Panc1 (cell line): ENCODE data around the gene HRH4. TPM values are rescaled to one million over a fixed set of nuclear protein-coding genes. Genes with fewer than 3 reads are reported as not detected.

Experiments
- ATAC-seq: fragments of 200-7000 bp; cut with Tn5 transposase; 2 replicates; pipeline ENCODE4 v1.9.1; 2020; ENCODE audit warnings: mild to moderate bottlenecking, moderate library complexity
- BruUV-seq: library from RNA; stranded (reverse); fragments of 400-500 nt; replicated peaks from 2 replicates; lab custom pipeline; 2021; lab: Mats Ljungman, UMichigan
- CTCF ChIA-PET: fragments of 300-600 bp; sonication (Branson Sonifier 250); formaldehyde crosslinking; loops from one replicate; lab custom pipeline; 2022; ENCODE audit warnings: antibody characterized with exemption; lab: Charles Lee
- POLR2A ChIA-PET: fragments of 300-600 bp; sonication (Branson Sonifier 250); formaldehyde crosslinking; loops from one replicate; lab custom pipeline; 2022; ENCODE audit warnings: antibody characterized with exemption; lab: Charles Lee
- DNase-seq: peaks from one replicate; pipeline ENCODE4 v3.0.0-alpha.2; 2010; ENCODE audit warnings: low read depth, low spot score
- H3K27ac ChIP-seq: 2 replicates; pipeline ENCODE4 v1.5.1; 2011; ENCODE audit warnings: mild to moderate bottlenecking, low read length, inconsistent platforms
- H3K27me3 ChIP-seq: fragments of 200-500 bp; sonication (Bioruptor generic); 2 replicates; pipeline ENCODE4 v1.6.0; 2014; ENCODE audit warnings: low read length, inconsistent platforms; ENCODE audit not compliant: control insufficient read depth, insufficient read depth
- H3K36me3 ChIP-seq: fragments of 200-500 bp; sonication (Bioruptor generic); 2 replicates; pipeline ENCODE4 v1.5.1; 2014; ENCODE audit warnings: inconsistent platforms, mild to moderate bottlenecking, low read length, moderate library complexity; ENCODE audit not compliant: control insufficient read depth, insufficient read depth
- H3K4me1 ChIP-seq: 2 replicates; pipeline ENCODE4 v1.5.1; 2011; ENCODE audit warnings: inconsistent platforms, mild to moderate bottlenecking, low read length, moderate library complexity; ENCODE audit not compliant: control insufficient read depth, insufficient read depth
- H3K4me3 ChIP-seq, 2 experiments: 2 replicates each; pipeline ENCODE4 v1.5.1; 2011 to 2012; ENCODE audit warnings: low read depth in 2 of 2, low read length in 2 of 2, mild to moderate bottlenecking in 2 of 2, inconsistent platforms in 1 of 2, moderate library complexity in 1 of 2
- H3K9me3 ChIP-seq: fragments of 200-500 bp; sonication (Bioruptor generic); 2 replicates; pipeline ENCODE4 v1.5.1; 2014; ENCODE audit warnings: low read depth, mild to moderate bottlenecking, inconsistent platforms, low read length, moderate library complexity; ENCODE audit not compliant: control insufficient read depth, insufficient read depth
- CTCF ChIP-seq: fragments of 450-650 bp; IDR thresholded peaks from 2 replicates; pipeline ENCODE4 v1.5.1; 2017; ENCODE audit warnings: mild to moderate bottlenecking
- POLR2AphosphoS5 ChIP-seq: IDR thresholded peaks from 2 replicates; pipeline ENCODE4 v1.6.1; 2012; ENCODE audit warnings: mild to moderate bottlenecking, low read depth, low read length, moderate library complexity
- REST ChIP-seq, 2 experiments: IDR thresholded peaks; 2 replicates each; pipeline ENCODE4 v1.6.1; 2011 to 2012; ENCODE audit warnings: low read depth in 2 of 2, control low read depth in 1 of 2, low read length in 1 of 2, mild to moderate bottlenecking in 1 of 2, moderate library complexity in 1 of 2; ENCODE audit not compliant: insufficient read depth in 1 of 2
- SIN3A ChIP-seq: IDR thresholded peaks from 2 replicates; pipeline ENCODE4 v1.6.1; 2012; ENCODE audit warnings: low read depth, mild to moderate bottlenecking, low read length, moderate library complexity, borderline replicate concordance; ENCODE audit not compliant: insufficient read depth
- TCF7L2 ChIP-seq: IDR thresholded peaks from 2 replicates; pipeline ENCODE4 v1.6.1; 2011; ENCODE audit warnings: mild to moderate bottlenecking, low read depth, low read length, inconsistent platforms
- in situ Hi-C: cut with HindIII; loops from 2 replicates; pipeline ENCODE4 v1.10.0; 2016; ENCODE audit warnings: low sequenced_read_pairs, low pct_unique_long_range_greater_than_20kb
- intact Hi-C: fragments of 100-400 bp; cut with micrococcal nuclease; formaldehyde crosslinking; loops from one replicate; pipeline ENCODE4 v1.10.0; 2022; ENCODE audit not compliant: unreplicated experiment
- total RNA-seq: library from RNA; stranded (reverse); gene quantifications from one replicate; pipeline ENCODE4 v1.2.1, GENCODE V29; 2021; ENCODE audit not compliant: unreplicated experiment

The HRH4 gene
- total RNA-seq, 1 experiment from 2014 or later: not detected

GRCh38 chr18:24490539-24490938 lies 30.1 kb downstream of the HRH4 start:
- DNase-seq (no peak), ATAC-seq (no peak)
- no peaks in the 10 kb centered on the region for H3K4me1 ChIP-seq
- CTCF ChIA-PET: no interaction called here
- no peaks in the 10 kb centered on the region for H3K9me3 ChIP-seq
- no peaks in the 10 kb centered on the region for H3K36me3 ChIP-seq
- intact Hi-C loops: loop anchor here (10.0 kb wide), 1 partner anchor 234 kb away; no protein-coding TSS in a partner anchor
- POLR2A ChIA-PET: no interaction called here
- no TSS peak for BruUV-seq
- in situ Hi-C loops: no loop called here
- TF ChIP-seq POLR2AphosphoS5 (no peak), TCF7L2 (no peak), SIN3A (no peak), REST (IDR thresholded peaks at IDR 0.05; ENCODE audit: insufficient read depth in 1 of 2, low read depth in 2 of 2, low read length in 1 of 2) (no peak), CTCF (no peak)
- H3K27ac ChIP-seq: no peak overlapping the region
- H3K27me3 ChIP-seq: peaks cover 10% of the 10 kb centered on the region
- H3K4me3 ChIP-seq: no peak overlapping the region

- Histone ChIP-seq H3K4me1 (no peaks in the 10 kb centered on the region), H3K27ac (no peak overlapping the region), H3K27me3 (peaks cover 5% of the 10 kb centered on the region), H3K9me3 (no peaks in the 10 kb centered on the region), H3K36me3 (no peaks in the 10 kb centered on the region), H3K4me3 (no peak overlapping the region)
- ATAC-seq: no peak
- DNase-seq: no peak
- BruUV-seq: no TSS peak
- intact Hi-C loops: loop anchor here (10.0 kb wide), 1 partner anchor 233 kb away; no protein-coding TSS in a partner anchor
- ChIA-PET CTCF (no interaction called here), POLR2A (no interaction called here)
- in situ Hi-C loops: no loop called here
- TF ChIP-seq TCF7L2 (no peak), SIN3A (no peak)
Observed at GRCh38 chr18:24491927-24492834, 31.7 kb downstream of the HRH4 start.

- Histone ChIP-seq H3K36me3 (no peaks in the 10 kb centered on the region), H3K4me1 (no peaks in the 10 kb centered on the region), H3K27ac (no peak overlapping the region), H3K27me3 (peaks cover 5% of the 10 kb centered on the region), H3K4me3 (no peak overlapping the region), H3K9me3 (no peaks in the 10 kb centered on the region)
- ATAC-seq (no peak), DNase-seq (no peak)
- ChIA-PET CTCF (interaction anchor here (0.8 kb wide), 1 partner anchor 239 kb away, joined by 3 read pairs; no protein-coding TSS in a partner anchor), POLR2A (no interaction called here)
- intact Hi-C loops: loop anchor here (10.0 kb wide), 1 partner anchor 230 kb away; no protein-coding TSS in a partner anchor
- in situ Hi-C loops: no loop called here
- TF ChIP-seq REST (IDR thresholded peaks at IDR 0.05; ENCODE audit: insufficient read depth in 1 of 2, low read depth in 2 of 2, low read length in 1 of 2) (no peak), SIN3A (no peak), POLR2AphosphoS5 (no peak), TCF7L2 (no peak), CTCF (no peak)
- no TSS peak for BruUV-seq
Observed at GRCh38 chr18:24494586-24494985, 34.1 kb downstream of the HRH4 start.
